A673 (cell line): ENCODE data around the gene ROS1. TPM values are rescaled to one million over a fixed set of nuclear protein-coding genes. Genes with fewer than 3 reads are reported as not detected.

Experiments
- BruUV-seq: library from RNA; stranded (reverse); fragments of 400-500 nt; replicated peaks from 2 replicates; lab custom pipeline; 2021; lab: Mats Ljungman, UMichigan
- CTCF ChIA-PET: fragments of 300-600 bp; sonication (Branson Sonifier 250); formaldehyde crosslinking; loops from one replicate; lab custom pipeline; 2022; ENCODE audit warnings: antibody characterized with exemption; lab: Charles Lee
- POLR2A ChIA-PET: fragments of 300-600 bp; sonication (Branson Sonifier 250); formaldehyde crosslinking; loops from one replicate; lab custom pipeline; 2022; ENCODE audit warnings: antibody characterized with exemption; ENCODE audit not compliant: low non-redundant PET; lab: Charles Lee
- DNase-seq: peaks from one replicate; pipeline ENCODE4 v3.0.0-alpha.2; 2015; ENCODE audit warnings: low spot score
- H3K27ac ChIP-seq: fragments of 200-600 bp; sonication (generic); 2 replicates; pipeline ENCODE4 v1.5.1; 2016; ENCODE audit warnings: mixed run types, low read depth, mild to moderate bottlenecking, mixed read lengths, antibody characterized with exemption, low read length; ENCODE audit not compliant: poor library complexity, severe bottlenecking
- H3K27me3 ChIP-seq: fragments of 200-600 bp; sonication (generic); replicated peaks from 2 replicates; pipeline ENCODE4 v1.6.1; 2017; ENCODE audit warnings: mixed run types, low read depth, mild to moderate bottlenecking, mixed read lengths, antibody characterized with exemption, low read length; ENCODE audit not compliant: insufficient read depth, poor library complexity
- H3K36me3 ChIP-seq: fragments of 200-600 bp; sonication (generic); 2 replicates; pipeline ENCODE4 v1.6.1; 2016; ENCODE audit warnings: mixed run types, mild to moderate bottlenecking, mixed read lengths, antibody characterized with exemption, low read length; ENCODE audit not compliant: insufficient read depth, poor library complexity, severe bottlenecking
- H3K4me1 ChIP-seq: fragments of 200-600 bp; sonication (generic); 2 replicates; pipeline ENCODE4 v1.6.1; 2017; ENCODE audit warnings: mixed run types, mild to moderate bottlenecking, mixed read lengths, antibody characterized with exemption, low read length; ENCODE audit not compliant: insufficient read depth, poor library complexity, severe bottlenecking
- H3K4me3 ChIP-seq: fragments of 200-600 bp; sonication (generic); 2 replicates; pipeline ENCODE4 v1.5.1; 2016; ENCODE audit warnings: low read depth, mixed run types, mild to moderate bottlenecking, mixed read lengths, low read length; ENCODE audit not compliant: poor library complexity, severe bottlenecking
- H3K9me3 ChIP-seq: fragments of 200-600 bp; sonication (generic); 2 replicates; pipeline ENCODE4 v1.6.1; 2016; ENCODE audit warnings: mixed run types, low read depth, mild to moderate bottlenecking, mixed read lengths, antibody characterized with exemption, low read length; ENCODE audit not compliant: poor library complexity, severe bottlenecking
- EZH2 ChIP-seq: fragments of 200-600 bp; sonication (generic); IDR thresholded peaks from 2 replicates; pipeline ENCODE4 v1.6.1; 2017; ENCODE audit warnings: borderline replicate concordance, low read depth, mild to moderate bottlenecking, mixed read lengths, antibody characterized with exemption, low read length; ENCODE audit not compliant: poor library complexity, severe bottlenecking
- intact Hi-C: fragments of 100-400 bp; cut with micrococcal nuclease; formaldehyde crosslinking; loops from one replicate; pipeline ENCODE4 v1.10.0; 2022; ENCODE audit not compliant: unreplicated experiment
- total RNA-seq: library from RNA; stranded (reverse); gene quantifications from 2 replicates; pipeline ENCODE4 v1.2.3, GENCODE V29; 2021
- TF ChIP-seq, protein P1 (sequence below): fragments of 300-800, 200-600 bp; sonication (generic); conservative IDR thresholded peaks from 2 replicates; pipeline ENCODE4 v1.5.1; 2017; ENCODE audit warnings: low read depth, mild to moderate bottlenecking, antibody characterized with exemption, low read length, moderate library complexity, mixed read lengths

Gene ROS1
- total RNA-seq, 1 experiment from 2014 or later, result not detected

DNA sequence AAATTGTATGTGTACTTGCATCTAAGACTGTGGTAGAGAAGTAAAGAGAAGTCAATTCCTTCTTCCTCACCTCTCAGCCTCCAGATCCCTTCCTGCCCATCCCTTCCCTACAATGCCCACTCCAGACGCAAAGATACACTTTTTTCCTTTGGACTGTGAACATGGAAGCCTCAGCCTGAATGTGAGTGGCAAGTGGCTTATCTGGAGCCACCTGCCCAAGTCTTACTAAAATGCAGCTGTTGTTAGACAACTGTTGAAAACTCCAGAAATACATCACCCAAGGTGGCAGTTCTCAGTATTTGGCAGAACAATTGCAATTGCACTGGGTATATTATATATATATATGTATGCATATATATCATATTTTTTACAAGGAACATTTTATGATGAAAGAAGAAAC is 152.9 kb downstream of the ROS1 start:
- peaks cover 8% of the 10 kb centered on the region for H3K4me1 ChIP-seq
- no peak overlapping the region for H3K27ac ChIP-seq
- BruUV-seq, result no TSS peak
- POLR2A ChIA-PET, result no interaction called here
- no peaks in the 10 kb centered on the region for H3K36me3 ChIP-seq
- CTCF ChIA-PET, result no interaction called here
- peaks cover 99% of the 10 kb centered on the region for H3K27me3 ChIP-seq
- TF ChIP-seq EZH2, result no peak
- TF ChIP-seq, protein P1, sequence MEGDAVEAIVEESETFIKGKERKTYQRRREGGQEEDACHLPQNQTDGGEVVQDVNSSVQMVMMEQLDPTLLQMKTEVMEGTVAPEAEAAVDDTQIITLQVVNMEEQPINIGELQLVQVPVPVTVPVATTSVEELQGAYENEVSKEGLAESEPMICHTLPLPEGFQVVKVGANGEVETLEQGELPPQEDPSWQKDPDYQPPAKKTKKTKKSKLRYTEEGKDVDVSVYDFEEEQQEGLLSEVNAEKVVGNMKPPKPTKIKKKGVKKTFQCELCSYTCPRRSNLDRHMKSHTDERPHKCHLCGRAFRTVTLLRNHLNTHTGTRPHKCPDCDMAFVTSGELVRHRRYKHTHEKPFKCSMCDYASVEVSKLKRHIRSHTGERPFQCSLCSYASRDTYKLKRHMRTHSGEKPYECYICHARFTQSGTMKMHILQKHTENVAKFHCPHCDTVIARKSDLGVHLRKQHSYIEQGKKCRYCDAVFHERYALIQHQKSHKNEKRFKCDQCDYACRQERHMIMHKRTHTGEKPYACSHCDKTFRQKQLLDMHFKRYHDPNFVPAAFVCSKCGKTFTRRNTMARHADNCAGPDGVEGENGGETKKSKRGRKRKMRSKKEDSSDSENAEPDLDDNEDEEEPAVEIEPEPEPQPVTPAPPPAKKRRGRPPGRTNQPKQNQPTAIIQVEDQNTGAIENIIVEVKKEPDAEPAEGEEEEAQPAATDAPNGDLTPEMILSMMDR, result no peak
- H3K9me3 ChIP-seq, result no peaks in the 10 kb centered on the region
- no peak overlapping the region for H3K4me3 ChIP-seq
- intact Hi-C loops, result no loop called here
- no peak for DNase-seq

DNA sequence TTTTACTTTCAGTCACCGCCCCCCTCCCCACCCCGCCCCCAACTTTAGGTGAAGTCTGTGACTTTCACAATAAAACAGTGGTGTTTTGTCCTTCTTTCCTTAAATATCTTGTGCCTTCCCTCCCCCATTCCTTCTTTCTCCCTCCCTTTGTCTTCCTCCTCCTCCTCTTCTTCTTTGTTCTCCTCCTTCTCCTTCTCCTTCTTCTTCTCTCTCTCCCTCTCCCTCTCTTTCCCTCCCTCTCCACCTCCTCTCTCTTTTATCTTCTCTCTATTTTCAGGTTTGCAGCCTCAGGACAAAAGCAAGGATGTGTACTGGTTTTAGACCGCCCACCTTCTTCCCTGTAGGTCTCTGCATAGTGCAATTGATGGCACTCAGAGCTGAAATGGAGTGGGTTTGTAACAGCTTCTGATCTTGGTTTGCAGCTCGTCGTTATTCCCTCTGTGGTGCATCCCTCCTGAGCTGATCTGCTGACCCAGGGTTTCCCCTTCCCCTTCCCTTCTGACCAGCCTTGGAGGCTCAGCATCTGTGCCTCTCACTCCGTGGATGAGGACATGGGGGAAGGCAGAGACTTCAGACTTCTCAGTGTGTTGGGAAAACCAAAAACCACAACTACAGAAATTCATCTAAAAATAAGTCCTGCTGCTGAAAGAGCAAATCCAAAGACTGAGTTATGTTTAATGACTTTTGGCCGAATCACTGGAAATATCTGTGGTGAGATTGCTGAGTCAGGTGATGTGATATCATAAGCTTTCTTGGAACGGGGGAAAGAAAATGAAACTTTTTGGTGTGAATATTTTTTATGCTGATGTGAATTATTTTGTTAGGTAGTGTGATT is 153.5 kb downstream of the ROS1 start:
- peaks cover 99% of the 10 kb centered on the region for H3K27me3 ChIP-seq
- no peak for DNase-seq
- no TSS peak for BruUV-seq
- H3K36me3 ChIP-seq, result no peaks in the 10 kb centered on the region
- no peaks in the 10 kb centered on the region for H3K9me3 ChIP-seq
- H3K4me3 ChIP-seq, result no peak overlapping the region
- intact Hi-C loops, result no loop called here
- CTCF ChIA-PET, result no interaction called here
- POLR2A ChIA-PET, result no interaction called here
- TF ChIP-seq, protein P1, result no peak
- peak; percentile 36 for TF ChIP-seq EZH2
- H3K27ac ChIP-seq, result no peak overlapping the region
- H3K4me1 ChIP-seq, result peaks cover 8% of the 10 kb centered on the region

DNA sequence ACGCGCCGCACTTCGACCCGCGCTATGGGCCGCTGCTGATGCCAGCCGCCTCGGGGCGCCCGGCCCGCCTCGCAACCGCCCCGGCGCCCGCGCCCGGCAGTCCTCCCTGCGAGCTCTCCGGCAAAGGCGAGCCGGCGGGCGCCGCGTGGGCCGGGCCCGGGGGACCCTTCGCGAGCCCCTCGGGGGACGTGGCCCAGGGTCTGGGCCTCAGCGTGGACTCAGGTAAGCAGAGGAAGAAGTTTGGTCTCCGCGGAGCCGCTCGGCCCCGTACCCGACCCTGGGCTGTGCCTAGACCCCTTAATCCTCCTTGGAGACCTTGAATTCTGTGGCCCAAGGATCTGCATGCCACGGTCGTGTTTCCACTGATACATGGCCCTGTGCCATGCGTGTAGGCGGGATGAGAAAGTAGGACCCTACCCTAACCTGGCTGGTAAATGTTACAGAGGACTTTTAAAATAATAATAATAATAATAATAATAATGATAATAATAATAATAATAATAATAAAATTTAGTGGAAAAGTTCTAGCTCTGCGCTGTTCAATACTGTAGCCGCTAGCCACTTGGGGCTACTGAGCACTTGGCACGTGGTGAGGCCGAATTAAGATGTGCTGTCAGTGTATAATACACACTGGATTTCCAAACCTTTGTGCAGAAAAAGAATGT is 154.8 kb downstream of the ROS1 start:
- Histone ChIP-seq H3K4me3 (no peak overlapping the region), H3K27ac (no peak overlapping the region), H3K36me3 (no peaks in the 10 kb centered on the region), H3K9me3 (no peaks in the 10 kb centered on the region), H3K27me3 (peaks cover 99% of the 10 kb centered on the region), H3K4me1 (peaks cover 8% of the 10 kb centered on the region)
- ChIA-PET CTCF (no interaction called here), POLR2A (no interaction called here)
- BruUV-seq, result no TSS peak
- DNase-seq, result no peak
- intact Hi-C loops, result no loop called here
- TF ChIP-seq EZH2, result peak; percentile 62
- TF ChIP-seq, protein P1, result no peak
